Measurements from ENCODE around the gene ZNF254.

- TF ChIP-seq CTCF (IDR thresholded peaks at IDR 0.05) (no peak), POLR2A (IDR thresholded peaks at IDR 0.05) (no peak)
These were observed 33.4 kb upstream of the ZNF254 start for GRCh38 chr19:24053601-24054000.
